Epithelial cell of esophagus (primary cell): ENCODE results near the gene KRTAP5-10.
A peak's percentile ranks its signal among the peaks of the same experiment; 100 is the strongest.
"Not testable (repeated sequence)": the region's sequence is repeated elsewhere in the genome, so short reads cannot be mapped to it uniquely, and the experiment has no call there.

Experiments
- DNase-seq: peaks from one replicate; pipeline ENCODE4 v3.0.0; 2010; ENCODE audit warnings: low read depth
- H3K4me3 ChIP-seq: 2 replicates; pipeline ENCODE4 v1.5.1; 2011; ENCODE audit warnings: mild to moderate bottlenecking, low read length, control low read depth
- TF ChIP-seq, protein P1 (sequence below): IDR thresholded peaks from 2 replicates; pipeline ENCODE4 v1.5.1; 2011; ENCODE audit warnings: low read depth, mild to moderate bottlenecking, low read length, control low read depth, inconsistent platforms; ENCODE audit not compliant: insufficient read depth; ENCODE audit errors: missing control alignments

Gene KRTAP5-10

GRCh38 chr11:71588822-71589545 lies 23.6 kb downstream of the KRTAP5-10 start:
- peak; percentile 47 for DNase-seq
- not testable (repeated sequence) for H3K4me3 ChIP-seq

DNA sequence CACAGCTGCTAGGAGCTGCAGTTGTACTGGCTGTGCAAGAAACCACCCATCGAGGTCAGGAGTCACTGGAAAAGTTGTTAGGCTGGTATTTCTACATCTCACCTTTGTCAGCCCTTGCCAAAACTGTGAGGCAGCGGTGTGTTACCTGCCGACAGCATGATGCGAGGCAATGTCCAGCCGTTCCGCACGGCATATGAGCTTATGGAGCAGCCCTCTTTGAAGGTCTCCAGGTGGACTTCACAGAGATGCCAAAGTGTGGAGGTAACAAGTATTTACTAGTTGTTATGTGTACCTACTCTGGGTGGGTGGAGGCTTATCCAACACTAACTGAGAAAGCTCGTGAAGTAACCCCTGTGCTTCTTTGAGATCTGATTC lies 24.2 kb downstream of the KRTAP5-10 start:
- DNase-seq, H3K4me3 ChIP-seq: not testable (repeated sequence)

GRCh38 chr11:71603221-71603620 lies 37.9 kb downstream of the KRTAP5-10 start:
- H3K4me3 ChIP-seq, DNase-seq: not testable (repeated sequence)

- TF ChIP-seq, protein P1, sequence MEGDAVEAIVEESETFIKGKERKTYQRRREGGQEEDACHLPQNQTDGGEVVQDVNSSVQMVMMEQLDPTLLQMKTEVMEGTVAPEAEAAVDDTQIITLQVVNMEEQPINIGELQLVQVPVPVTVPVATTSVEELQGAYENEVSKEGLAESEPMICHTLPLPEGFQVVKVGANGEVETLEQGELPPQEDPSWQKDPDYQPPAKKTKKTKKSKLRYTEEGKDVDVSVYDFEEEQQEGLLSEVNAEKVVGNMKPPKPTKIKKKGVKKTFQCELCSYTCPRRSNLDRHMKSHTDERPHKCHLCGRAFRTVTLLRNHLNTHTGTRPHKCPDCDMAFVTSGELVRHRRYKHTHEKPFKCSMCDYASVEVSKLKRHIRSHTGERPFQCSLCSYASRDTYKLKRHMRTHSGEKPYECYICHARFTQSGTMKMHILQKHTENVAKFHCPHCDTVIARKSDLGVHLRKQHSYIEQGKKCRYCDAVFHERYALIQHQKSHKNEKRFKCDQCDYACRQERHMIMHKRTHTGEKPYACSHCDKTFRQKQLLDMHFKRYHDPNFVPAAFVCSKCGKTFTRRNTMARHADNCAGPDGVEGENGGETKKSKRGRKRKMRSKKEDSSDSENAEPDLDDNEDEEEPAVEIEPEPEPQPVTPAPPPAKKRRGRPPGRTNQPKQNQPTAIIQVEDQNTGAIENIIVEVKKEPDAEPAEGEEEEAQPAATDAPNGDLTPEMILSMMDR: peak; percentile 29
- H3K4me3 ChIP-seq, DNase-seq: not testable (repeated sequence)
Observed at GRCh38 chr11:71604798-71605488, 39.6 kb downstream of the KRTAP5-10 start.

DNA sequence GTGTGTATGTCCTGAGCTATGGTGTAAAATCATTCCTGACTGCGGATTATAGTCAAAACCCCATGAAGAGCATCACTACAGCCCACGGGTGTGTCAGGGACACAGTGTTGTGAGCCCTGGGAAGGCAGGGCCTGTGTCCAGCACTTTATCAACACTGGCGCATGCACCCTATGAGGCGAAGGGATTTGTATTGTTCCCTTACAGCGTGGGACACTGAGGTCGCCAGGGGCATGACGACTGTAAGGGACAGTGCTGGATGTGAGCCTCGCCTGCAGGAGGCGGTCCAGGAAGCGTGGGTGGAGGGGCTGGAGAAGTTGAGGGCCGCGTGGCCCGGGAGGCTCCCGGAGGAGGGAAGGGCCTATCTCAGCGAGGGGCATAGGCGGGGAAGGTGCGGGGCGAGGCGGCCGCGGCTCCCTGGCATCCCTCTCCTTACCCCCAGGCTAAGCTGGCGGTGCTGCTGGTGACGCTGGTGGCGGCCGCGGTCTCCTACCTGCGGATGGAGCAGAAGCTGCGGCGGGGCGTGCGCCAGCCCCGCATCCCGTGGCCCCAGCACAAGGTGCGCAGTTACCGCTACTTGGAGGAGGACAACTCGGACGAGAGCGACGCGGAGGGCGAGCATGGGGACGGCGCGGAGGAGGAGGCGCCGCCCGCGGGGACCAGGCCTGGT lies 41.6 kb downstream of the KRTAP5-10 start:
- H3K4me3 ChIP-seq: not testable (repeated sequence)

GRCh38 chr11:71607520-71608216 lies 42.3 kb downstream of the KRTAP5-10 start:
- not testable (repeated sequence) for H3K4me3 ChIP-seq, DNase-seq

More for the DNA sequence above, 41.6 kb downstream of the KRTAP5-10 start:
- not testable (repeated sequence) for DNase-seq

DNA sequence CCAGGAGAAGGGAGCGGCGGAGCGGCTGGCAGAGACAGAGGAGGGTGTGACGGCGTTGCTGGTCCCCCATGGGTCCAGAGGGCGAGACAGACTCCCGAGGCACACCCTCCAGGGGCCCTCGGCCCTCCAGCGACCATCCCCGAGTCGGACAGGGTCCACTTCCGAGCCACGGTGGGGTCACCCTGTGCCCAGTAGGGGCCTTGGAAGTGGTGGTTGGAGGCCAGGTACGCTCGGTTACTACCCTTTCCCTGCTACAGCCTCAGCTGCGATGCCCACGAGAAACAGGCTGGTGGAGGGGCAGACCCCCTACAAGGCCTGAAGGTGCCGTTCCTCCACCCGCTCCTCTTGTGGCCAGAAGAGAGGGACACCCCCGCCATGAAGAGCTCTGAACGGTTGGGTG lies 42.9 kb downstream of the KRTAP5-10 start:
- DNase-seq, H3K4me3 ChIP-seq: not testable (repeated sequence)

DNA sequence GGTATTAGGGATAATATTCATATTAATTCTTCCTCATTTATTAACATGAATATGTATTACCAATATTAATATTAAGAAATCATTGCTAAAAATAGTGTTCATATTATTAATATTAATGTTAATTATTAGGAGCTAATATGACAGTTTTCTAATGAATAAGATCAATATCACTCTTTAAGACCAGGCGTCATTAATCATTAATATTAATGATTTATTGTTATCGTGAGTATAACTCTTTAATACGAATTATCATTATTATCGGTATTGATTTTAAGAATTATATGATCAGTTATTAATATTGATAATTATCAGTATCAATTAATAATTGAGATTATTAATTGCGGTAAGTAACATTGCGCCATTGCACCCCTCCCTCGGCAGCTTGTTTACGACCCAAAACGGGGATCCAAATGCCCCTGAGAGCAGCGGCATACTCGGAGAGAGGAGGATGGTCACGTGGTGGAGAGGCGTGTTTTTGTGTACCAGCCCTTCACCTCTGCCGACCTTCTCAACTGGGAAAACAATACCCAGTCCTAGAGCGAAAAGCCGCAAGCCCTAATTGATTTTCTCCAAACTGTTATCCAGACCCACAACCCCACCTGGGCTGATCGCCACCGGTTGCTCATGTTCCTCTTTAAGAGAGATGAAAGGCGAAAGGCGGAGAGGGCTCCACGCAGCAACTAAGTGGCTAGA lies 46.0 kb downstream of the KRTAP5-10 start:
- DNase-seq, H3K4me3 ChIP-seq: not testable (repeated sequence)

DNA sequence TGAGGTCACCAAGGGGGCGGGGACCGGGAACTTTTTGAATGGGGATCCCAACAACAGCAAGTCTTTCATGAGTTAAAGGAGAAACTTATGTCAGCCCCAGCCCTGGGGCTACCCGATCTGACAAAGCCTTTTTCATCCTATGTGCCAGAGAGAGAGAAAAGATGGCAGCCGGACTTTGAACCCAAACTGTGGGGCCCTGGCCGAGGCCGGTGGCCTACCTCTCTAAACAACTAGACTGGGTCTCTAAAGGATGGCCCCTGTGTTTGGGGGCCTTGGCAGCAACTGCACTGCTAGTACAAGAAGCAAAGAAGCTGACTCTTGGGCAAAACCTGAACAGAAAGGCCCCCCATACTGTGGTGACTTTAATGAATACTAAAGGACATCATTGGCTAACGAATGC lies 48.6 kb downstream of the KRTAP5-10 start:
- not testable (repeated sequence) for H3K4me3 ChIP-seq, DNase-seq

DNA sequence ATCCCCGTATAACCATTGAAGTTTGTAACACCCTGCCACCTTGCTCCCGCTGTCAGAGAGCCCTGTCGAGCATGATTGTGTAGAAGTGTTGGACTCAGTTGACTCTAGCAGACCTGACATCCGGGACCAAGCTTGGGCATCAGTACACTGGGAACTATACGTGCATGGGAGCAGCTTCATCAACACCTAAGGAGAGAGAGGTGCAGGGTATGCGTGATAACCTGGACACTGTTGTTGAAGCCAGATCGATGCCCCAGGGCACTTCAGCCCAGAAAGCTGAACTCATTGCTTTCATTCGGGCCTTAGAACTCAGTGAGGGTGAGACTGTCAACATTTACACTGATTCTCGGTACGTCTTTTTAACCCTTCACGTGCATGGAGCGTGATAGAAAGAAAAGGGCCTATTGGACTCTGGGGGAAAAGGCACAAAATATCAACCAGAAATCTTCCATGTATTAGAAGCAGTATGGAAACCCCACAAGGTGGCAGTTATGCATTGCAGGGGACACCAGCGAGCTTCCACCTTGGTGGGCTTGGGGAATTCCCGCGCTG lies 49.1 kb downstream of the KRTAP5-10 start:
- H3K4me3 ChIP-seq, DNase-seq: not testable (repeated sequence)

- H3K4me3 ChIP-seq: not testable (repeated sequence)
- DNase-seq: peak; percentile 95
Observed at GRCh38 chr11:71615003-71615402, 49.6 kb downstream of the KRTAP5-10 start.
